Measurements from ENCODE around the gene MRC2.

MRC2 gene

GRCh38 chr17:62704381-62704971, 77.0 kb downstream of the MRC2 start:
- no peaks in the 10 kb centered on the region for H3K79me2 ChIP-seq (ENCODE audit: control insufficient read depth, insufficient read depth, low read length)
- H2AK5ac ChIP-seq (ENCODE audit: low read length): no peak overlapping the region
- H3K56ac ChIP-seq (ENCODE audit: low read length): peak overlapping the region; percentile 87
- peak; percentile 70 for DNase-seq
- H4K5ac ChIP-seq (ENCODE audit: low read length): no peak overlapping the region
- H2BK5ac ChIP-seq (ENCODE audit: low read length): no peak overlapping the region
- peak overlapping the region; percentile 43 for H3K4me3 ChIP-seq (ENCODE audit: low read length)
- H3K18ac ChIP-seq (ENCODE audit: low read length): peak overlapping the region; percentile 97
- no peaks in the 10 kb centered on the region for H3K79me1 ChIP-seq (ENCODE audit: low read length)
- peak overlapping the region; percentile 75 for H2BK120ac ChIP-seq (ENCODE audit: low read depth, low read length)
- peak overlapping the region; percentile 83 for H4K8ac ChIP-seq (ENCODE audit: low read depth, low read length)
- peaks cover 12% of the 10 kb centered on the region for H3K4me1 ChIP-seq (ENCODE audit: control insufficient read depth, low read depth, low read length)
- H3K9ac ChIP-seq (ENCODE audit: low read length): peak overlapping the region; percentile 81
- no CpG with 5 or more reads among the region's 31 CpGs for WGBS (ENCODE audit: extremely low coverage, insufficient coverage, low lambda C conversion rate)
- H3K4me2 ChIP-seq (ENCODE audit: low read length): peak overlapping the region; percentile 81
- H3K4ac ChIP-seq (ENCODE audit: low read depth, low read length): peak overlapping the region; percentile 92
- peak overlapping the region; percentile 11 for H2BK15ac ChIP-seq (replicated peaks; ENCODE audit: low read depth)
- peak overlapping the region; percentile 69 for H3K27ac ChIP-seq (ENCODE audit: low read depth, low read length)
- no peaks in the 10 kb centered on the region for H3K27me3 ChIP-seq (ENCODE audit: insufficient read depth, low read length, poor library complexity)
- H3K23ac ChIP-seq (ENCODE audit: low read length): no peak overlapping the region
- no peaks in the 10 kb centered on the region for H3K36me3 ChIP-seq (ENCODE audit: control insufficient read depth, insufficient read depth, low read length)

- H4K8ac ChIP-seq (ENCODE audit: low read depth, low read length): no peak overlapping the region
- no peak overlapping the region for H4K5ac ChIP-seq (ENCODE audit: low read length)
- no peaks in the 10 kb centered on the region for H3K36me3 ChIP-seq (ENCODE audit: control insufficient read depth, insufficient read depth, low read length)
- no peaks in the 10 kb centered on the region for H3K27me3 ChIP-seq (ENCODE audit: insufficient read depth, low read length, poor library complexity)
- peak overlapping the region; percentile 97 for H3K18ac ChIP-seq (ENCODE audit: low read length)
- no peaks in the 10 kb centered on the region for H3K79me2 ChIP-seq (ENCODE audit: control insufficient read depth, insufficient read depth, low read length)
- H3K4me3 ChIP-seq (ENCODE audit: low read length): peak overlapping the region; percentile 31
- H3K56ac ChIP-seq (ENCODE audit: low read length): peak overlapping the region; percentile 87
- peak overlapping the region; percentile 92 for H3K4ac ChIP-seq (ENCODE audit: low read depth, low read length)
- H2BK15ac ChIP-seq (replicated peaks; ENCODE audit: low read depth): no peak overlapping the region
- H3K27ac ChIP-seq (ENCODE audit: low read depth, low read length): peak overlapping the region; percentile 69
- H2AK5ac ChIP-seq (ENCODE audit: low read length): peak overlapping the region; percentile 77
- peak overlapping the region; percentile 95 for H3K23ac ChIP-seq (ENCODE audit: low read length)
- H3K79me1 ChIP-seq (ENCODE audit: low read length): no peaks in the 10 kb centered on the region
- H3K4me1 ChIP-seq (ENCODE audit: control insufficient read depth, low read depth, low read length): peaks cover 12% of the 10 kb centered on the region
- H2BK5ac ChIP-seq (ENCODE audit: low read length): peak overlapping the region; percentile 96
- DNase-seq: peak; percentile 86
- H3K9ac ChIP-seq (ENCODE audit: low read length): peak overlapping the region; percentile 81
- peak overlapping the region; percentile 81 for H3K4me2 ChIP-seq (ENCODE audit: low read length)
- WGBS (ENCODE audit: extremely low coverage, insufficient coverage, low lambda C conversion rate): no CpG with 5 or more reads among the region's 11 CpGs
- no peak overlapping the region for H2BK120ac ChIP-seq (ENCODE audit: low read depth, low read length)
Observed at GRCh38 chr17:62705156-62705777, 77.8 kb downstream of the MRC2 start.

GRCh38 chr17:62705778-62706597, 78.5 kb downstream of the MRC2 start:
- no CpG with 5 or more reads among the region's 14 CpGs for WGBS (ENCODE audit: extremely low coverage, insufficient coverage, low lambda C conversion rate)
- no peak overlapping the region for H2BK15ac ChIP-seq (replicated peaks; ENCODE audit: low read depth)

GRCh38 chr17:62706598-62707424, 79.3 kb downstream of the MRC2 start:
- H3K79me2 ChIP-seq (ENCODE audit: control insufficient read depth, insufficient read depth, low read length): no peaks in the 10 kb centered on the region
- no peak overlapping the region for H3K18ac ChIP-seq (ENCODE audit: low read length)
- no peak overlapping the region for H3K9ac ChIP-seq (ENCODE audit: low read length)
- peak overlapping the region; percentile 47 for H3K56ac ChIP-seq (ENCODE audit: low read length)
- WGBS (ENCODE audit: extremely low coverage, insufficient coverage, low lambda C conversion rate): no CpG with 5 or more reads among the region's 20 CpGs
- no peak overlapping the region for H3K4me3 ChIP-seq (ENCODE audit: low read length)
- H3K79me1 ChIP-seq (ENCODE audit: low read length): no peaks in the 10 kb centered on the region
- no peak overlapping the region for H3K27ac ChIP-seq (ENCODE audit: low read depth, low read length)
- H2BK5ac ChIP-seq (ENCODE audit: low read length): no peak overlapping the region
- H3K23ac ChIP-seq (ENCODE audit: low read length): no peak overlapping the region
- no peaks in the 10 kb centered on the region for H3K36me3 ChIP-seq (ENCODE audit: control insufficient read depth, insufficient read depth, low read length)
- H3K27me3 ChIP-seq (ENCODE audit: insufficient read depth, low read length, poor library complexity): no peaks in the 10 kb centered on the region
- H4K8ac ChIP-seq (ENCODE audit: low read depth, low read length): no peak overlapping the region
- H3K4me1 ChIP-seq (ENCODE audit: control insufficient read depth, low read depth, low read length): peaks cover 12% of the 10 kb centered on the region
- peak overlapping the region; percentile 88 for H2AK5ac ChIP-seq (ENCODE audit: low read length)
- DNase-seq: no peak
- H2BK15ac ChIP-seq (replicated peaks; ENCODE audit: low read depth): no peak overlapping the region
- no peak overlapping the region for H2BK120ac ChIP-seq (ENCODE audit: low read depth, low read length)
- H3K4me2 ChIP-seq (ENCODE audit: low read length): no peak overlapping the region
- H3K4ac ChIP-seq (ENCODE audit: low read depth, low read length): no peak overlapping the region
- no peak overlapping the region for H4K5ac ChIP-seq (ENCODE audit: low read length)

More at GRCh38 chr17:62705778-62706597, 78.5 kb downstream of the MRC2 start:
- peak overlapping the region; percentile 68 for H3K27ac ChIP-seq (ENCODE audit: low read depth, low read length)
- peak overlapping the region; percentile 96 for H2BK5ac ChIP-seq (ENCODE audit: low read length)
- no peaks in the 10 kb centered on the region for H3K79me2 ChIP-seq (ENCODE audit: control insufficient read depth, insufficient read depth, low read length)
- H3K4ac ChIP-seq (ENCODE audit: low read depth, low read length): no peak overlapping the region
- peak overlapping the region; percentile 81 for H3K4me2 ChIP-seq (ENCODE audit: low read length)
- no peaks in the 10 kb centered on the region for H3K27me3 ChIP-seq (ENCODE audit: insufficient read depth, low read length, poor library complexity)
- H3K18ac ChIP-seq (ENCODE audit: low read length): no peak overlapping the region
- no peak overlapping the region for H2BK120ac ChIP-seq (ENCODE audit: low read depth, low read length)
- peaks cover 12% of the 10 kb centered on the region for H3K4me1 ChIP-seq (ENCODE audit: control insufficient read depth, low read depth, low read length)
- peak overlapping the region; percentile 81 for H3K9ac ChIP-seq (ENCODE audit: low read length)
- H3K4me3 ChIP-seq (ENCODE audit: low read length): peak overlapping the region; percentile 31
- H3K23ac ChIP-seq (ENCODE audit: low read length): peak overlapping the region; percentile 95
- H4K8ac ChIP-seq (ENCODE audit: low read depth, low read length): no peak overlapping the region
- H3K56ac ChIP-seq (ENCODE audit: low read length): peak overlapping the region; percentile 87
- no peak overlapping the region for H4K5ac ChIP-seq (ENCODE audit: low read length)
- no peaks in the 10 kb centered on the region for H3K36me3 ChIP-seq (ENCODE audit: control insufficient read depth, insufficient read depth, low read length)
- DNase-seq: peak; percentile 69
- H3K79me1 ChIP-seq (ENCODE audit: low read length): no peaks in the 10 kb centered on the region
- peak overlapping the region; percentile 77 for H2AK5ac ChIP-seq (ENCODE audit: low read length)

- no CpG with 5 or more reads among the region's 9 CpGs for WGBS (ENCODE audit: extremely low coverage, insufficient coverage, low lambda C conversion rate)
- Histone ChIP-seq H3K79me1 (ENCODE audit: low read length) (no peaks in the 10 kb centered on the region), H3K23ac (ENCODE audit: low read length) (no peak overlapping the region), H4K5ac (ENCODE audit: low read length) (no peak overlapping the region), H3K4me1 (ENCODE audit: control insufficient read depth, low read depth, low read length) (peaks cover 12% of the 10 kb centered on the region), H3K9ac (ENCODE audit: low read length) (no peak overlapping the region), H3K36me3 (ENCODE audit: control insufficient read depth, insufficient read depth, low read length) (no peaks in the 10 kb centered on the region), H3K4ac (ENCODE audit: low read depth, low read length) (no peak overlapping the region), H3K79me2 (ENCODE audit: control insufficient read depth, insufficient read depth, low read length) (no peaks in the 10 kb centered on the region), H2AK5ac (ENCODE audit: low read length) (peak overlapping the region; percentile 88), H4K8ac (ENCODE audit: low read depth, low read length) (no peak overlapping the region), H2BK5ac (ENCODE audit: low read length) (no peak overlapping the region), H2BK15ac (replicated peaks; ENCODE audit: low read depth) (no peak overlapping the region), H3K4me3 (ENCODE audit: low read length) (no peak overlapping the region), H2BK120ac (ENCODE audit: low read depth, low read length) (no peak overlapping the region), H3K27me3 (ENCODE audit: insufficient read depth, low read length, poor library complexity) (no peaks in the 10 kb centered on the region), H3K56ac (ENCODE audit: low read length) (no peak overlapping the region), H3K18ac (ENCODE audit: low read length) (no peak overlapping the region), H3K4me2 (ENCODE audit: low read length) (no peak overlapping the region), H3K27ac (ENCODE audit: low read depth, low read length) (no peak overlapping the region)
- no peak for DNase-seq
Observed at GRCh38 chr17:62707425-62707739, 79.9 kb downstream of the MRC2 start.
